ACC112 (cell line): ENCODE measurements around the gene HELT.
A peak's percentile ranks its signal among the peaks of the same experiment; 100 is the strongest.

ENCODE experiments used
- H2AFZ ChIP-seq: fragments of 200-600 bp; sonication (generic); one replicate; pipeline ENCODE4 v1.6.0; 2017; ENCODE audit warnings: antibody characterized with exemption, low read length; ENCODE audit not compliant: unreplicated experiment
- H3K27ac ChIP-seq: fragments of 200-600 bp; sonication (generic); 2 replicates; pipeline ENCODE4 v1.5.1; 2014; ENCODE audit warnings: low read depth, mild to moderate bottlenecking, antibody characterized with exemption, low read length, moderate library complexity
- H3K27me3 ChIP-seq: fragments of 200-600 bp; sonication (generic); 2 replicates; pipeline ENCODE4 v1.6.1; 2014; ENCODE audit warnings: mild to moderate bottlenecking, antibody characterized with exemption, low read length, moderate library complexity, mixed read lengths; ENCODE audit not compliant: insufficient read depth
- H3K36me3 ChIP-seq: fragments of 200-600 bp; sonication (generic); 2 replicates; pipeline ENCODE4 v1.6.1; 2016; ENCODE audit warnings: mild to moderate bottlenecking, antibody characterized with exemption, low read length, moderate library complexity, mixed read lengths; ENCODE audit not compliant: insufficient read depth
- H3K4me1 ChIP-seq: fragments of 200-600 bp; sonication (generic); one replicate; pipeline ENCODE4 v1.6.1; 2016; ENCODE audit warnings: low read length, mixed read lengths; ENCODE audit not compliant: insufficient read depth, unreplicated experiment, control insufficient read depth
- H3K4me3 ChIP-seq: fragments of 200-600 bp; sonication (generic); 2 replicates; pipeline ENCODE4 v1.5.1; 2014; ENCODE audit warnings: mild to moderate bottlenecking, low read depth, low read length
- H3K79me2 ChIP-seq: fragments of 200-600 bp; sonication (generic); one replicate; pipeline ENCODE4 v1.6.0; 2016; ENCODE audit warnings: low read length; ENCODE audit not compliant: control insufficient read depth, unreplicated experiment, insufficient read depth

HELT gene

DNA sequence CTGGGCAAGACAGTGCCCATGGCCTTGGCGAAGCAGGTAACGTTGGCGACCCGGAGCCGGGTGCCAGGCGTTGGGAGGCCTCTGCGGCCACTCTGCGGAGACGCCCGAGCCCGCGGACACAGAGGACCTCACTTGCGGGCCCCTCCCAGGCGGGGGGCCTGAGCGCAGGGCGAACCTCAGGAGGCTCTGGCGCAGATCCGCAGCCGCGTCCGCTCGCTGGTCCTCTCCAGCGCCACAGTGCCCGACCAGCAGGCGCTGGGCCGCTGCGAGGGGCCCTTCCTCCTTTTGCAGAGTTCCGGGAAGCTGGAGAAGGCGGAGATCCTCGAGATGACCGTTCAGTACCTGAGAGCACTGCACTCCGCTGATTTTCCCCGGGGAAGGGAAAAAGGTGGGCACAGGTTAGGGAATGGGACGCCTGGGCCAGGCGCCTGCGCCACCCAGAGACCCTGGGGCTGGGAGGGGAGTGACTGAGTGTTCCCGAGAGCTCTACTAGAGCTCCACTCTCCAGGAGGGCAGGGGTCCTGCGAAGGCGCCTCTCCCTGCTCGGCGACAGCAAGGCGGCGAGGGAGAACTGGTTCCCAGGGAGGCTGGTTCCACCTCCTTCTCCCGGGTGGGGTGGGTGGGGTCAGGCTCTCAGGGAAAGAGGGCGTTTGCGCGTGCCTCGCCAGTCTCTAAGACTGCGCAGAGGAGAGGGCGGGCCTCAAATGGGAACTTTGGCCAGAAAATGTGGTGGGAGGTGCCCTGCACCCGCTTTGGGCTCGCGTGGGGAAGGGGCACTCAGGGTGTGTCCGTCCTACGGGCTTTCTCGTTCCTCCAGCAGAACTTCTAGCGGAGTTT is 1.4 kb downstream of the HELT start:
- Histone ChIP-seq H3K27ac (no peak overlapping the region), H2AFZ (no peak overlapping the region), H3K27me3 (peaks cover 99% of the 10 kb centered on the region), H3K4me3 (peak overlapping the region; percentile 33), H3K79me2 (no peaks in the 10 kb centered on the region), H3K4me1 (no peaks in the 10 kb centered on the region), H3K36me3 (no peaks in the 10 kb centered on the region)

DNA sequence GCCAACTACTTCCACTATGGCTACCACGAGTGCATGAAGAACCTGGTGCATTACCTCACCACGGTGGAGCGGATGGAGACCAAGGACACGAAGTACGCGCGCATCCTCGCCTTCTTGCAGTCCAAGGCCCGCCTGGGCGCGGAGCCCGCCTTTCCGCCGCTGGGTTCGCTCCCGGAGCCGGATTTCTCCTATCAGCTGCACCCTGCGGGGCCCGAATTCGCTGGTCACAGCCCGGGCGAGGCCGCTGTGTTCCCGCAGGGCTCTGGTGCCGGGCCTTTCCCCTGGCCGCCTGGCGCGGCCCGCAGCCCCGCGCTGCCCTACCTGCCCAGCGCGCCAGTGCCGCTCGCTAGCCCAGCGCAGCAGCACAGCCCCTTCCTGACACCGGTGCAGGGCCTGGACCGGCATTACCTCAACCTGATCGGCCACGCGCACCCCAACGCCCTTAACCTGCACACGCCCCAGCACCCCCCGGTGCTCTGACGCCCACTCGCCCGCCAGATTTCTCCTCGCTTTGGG is 2.1 kb downstream of the HELT start:
- no peaks in the 10 kb centered on the region for H3K36me3 ChIP-seq
- peaks cover 99% of the 10 kb centered on the region for H3K27me3 ChIP-seq
- no peak overlapping the region for H3K27ac ChIP-seq
- H2AFZ ChIP-seq = no peak overlapping the region
- no peaks in the 10 kb centered on the region for H3K79me2 ChIP-seq
- peak overlapping the region; percentile 33; the same call in 1 of the 2 replicates for H3K4me3 ChIP-seq
- H3K4me1 ChIP-seq = no peaks in the 10 kb centered on the region

DNA sequence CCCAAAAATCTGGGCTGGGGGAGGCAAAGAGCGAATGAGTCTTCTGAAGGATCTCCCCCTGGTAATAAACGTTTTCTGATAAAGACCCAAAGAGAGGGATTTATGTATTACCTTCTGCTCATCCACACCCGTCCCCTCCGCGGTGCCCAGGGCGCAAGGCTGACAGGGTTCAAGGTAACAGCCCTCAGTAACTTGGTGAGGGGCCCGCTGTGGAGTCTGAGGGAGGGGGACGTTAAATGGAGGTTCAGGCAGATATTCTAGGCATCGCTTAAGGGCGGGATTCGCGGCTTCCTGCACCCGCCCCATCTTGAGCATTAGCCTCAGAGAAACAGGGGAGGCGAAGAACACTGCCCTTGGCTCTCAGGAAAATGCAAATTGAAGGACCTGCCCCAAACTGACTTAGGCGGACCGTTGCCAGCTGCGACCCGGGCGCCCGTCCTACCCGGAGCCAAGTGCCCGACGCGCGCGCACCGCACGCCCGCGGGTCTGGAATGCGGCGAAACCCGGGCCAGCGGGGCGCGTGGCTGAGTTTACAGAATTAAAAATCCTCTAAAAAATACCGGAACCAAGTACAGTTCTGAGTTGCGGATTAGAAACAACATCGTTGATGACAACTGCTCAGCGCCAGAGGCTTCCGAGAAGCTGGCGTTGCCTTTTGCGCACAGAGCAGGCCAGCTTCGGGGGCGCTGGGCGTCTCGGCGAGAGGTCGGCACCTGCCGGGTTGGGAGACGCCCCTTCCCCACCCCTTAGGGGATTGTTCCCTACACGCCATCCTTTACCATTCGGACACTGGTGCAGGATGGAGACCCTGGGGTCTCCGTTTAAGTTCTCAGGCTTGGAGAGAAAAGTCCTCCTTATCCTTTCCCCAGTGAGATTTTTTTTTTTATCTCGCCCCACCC is 2.8 kb downstream of the HELT start:
- Histone ChIP-seq H3K27me3 (peaks cover 96% of the 10 kb centered on the region), H2AFZ (no peak overlapping the region), H3K79me2 (no peaks in the 10 kb centered on the region), H3K4me1 (no peaks in the 10 kb centered on the region), H3K4me3 (no peak overlapping the region), H3K36me3 (no peaks in the 10 kb centered on the region), H3K27ac (no peak overlapping the region)

DNA sequence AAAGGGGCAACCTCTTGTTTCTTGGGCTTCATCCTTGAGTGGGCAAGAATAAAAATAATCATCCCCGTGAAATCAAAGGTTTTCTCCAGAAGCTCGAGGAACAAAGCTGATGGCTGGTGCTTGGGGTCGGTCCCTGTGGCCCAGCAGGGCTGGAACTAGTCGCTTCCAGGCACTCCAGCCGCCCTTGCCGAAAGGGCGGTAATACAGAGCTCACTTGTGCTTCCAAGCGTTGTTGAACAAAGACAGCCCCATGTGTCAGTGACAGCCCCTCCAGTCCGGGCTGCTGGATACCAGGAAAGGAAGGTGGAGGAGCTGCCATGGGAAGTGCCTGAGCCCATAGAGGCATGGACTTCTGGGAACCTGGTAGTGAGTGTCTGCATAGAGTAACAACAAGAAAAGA is 5.2 kb downstream of the HELT start:
- Histone ChIP-seq H3K27me3 (peaks cover 89% of the 10 kb centered on the region), H3K4me3 (no peak overlapping the region), H3K36me3 (no peaks in the 10 kb centered on the region), H2AFZ (no peak overlapping the region), H3K27ac (no peak overlapping the region), H3K79me2 (no peaks in the 10 kb centered on the region), H3K4me1 (no peaks in the 10 kb centered on the region)

DNA sequence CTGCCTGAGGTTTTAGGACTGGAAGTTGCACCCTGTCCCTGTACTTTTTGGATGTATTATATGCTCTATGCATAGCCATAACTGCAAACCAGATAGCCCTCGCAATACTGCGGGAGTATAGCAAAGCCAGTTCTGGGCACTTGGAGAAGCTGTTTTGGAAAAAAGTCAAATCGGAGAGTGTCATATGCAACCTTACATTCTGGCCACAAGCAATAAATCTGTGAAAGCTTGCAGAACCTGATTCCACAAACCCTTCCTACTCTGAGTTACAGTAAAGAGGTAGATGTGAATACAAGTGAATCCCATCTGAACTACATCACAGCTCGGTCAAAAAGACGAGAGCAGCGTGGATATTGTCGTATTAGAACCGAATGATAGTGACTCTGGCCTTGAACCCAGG is 10.3 kb downstream of the HELT start:
- Histone ChIP-seq H3K27ac (no peak overlapping the region), H3K79me2 (no peaks in the 10 kb centered on the region), H3K4me3 (no peak overlapping the region), H2AFZ (no peak overlapping the region), H3K27me3 (peaks cover 89% of the 10 kb centered on the region), H3K36me3 (no peaks in the 10 kb centered on the region), H3K4me1 (no peaks in the 10 kb centered on the region)

DNA sequence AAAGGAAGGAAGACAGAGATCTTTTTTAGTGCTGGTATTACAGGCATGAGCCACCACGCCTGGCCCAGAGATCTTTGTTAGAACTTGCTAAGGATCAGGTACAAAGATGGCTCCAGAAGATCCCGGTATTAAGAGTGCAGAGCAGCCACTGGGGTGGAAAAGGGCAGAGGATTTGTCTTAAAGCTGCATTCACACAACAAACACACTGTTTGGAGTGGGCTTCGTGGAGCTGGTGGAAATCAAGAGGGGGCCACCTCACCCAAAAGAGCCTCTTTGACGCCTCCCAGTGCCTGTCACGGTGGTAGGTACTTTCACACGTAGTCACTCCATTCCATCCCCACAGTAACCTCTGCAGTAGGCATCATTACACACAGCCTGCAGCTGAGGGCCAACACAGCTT is 13.3 kb downstream of the HELT start:
- Histone ChIP-seq H2AFZ (no peak overlapping the region), H3K27me3 (peaks cover 71% of the 10 kb centered on the region), H3K36me3 (no peaks in the 10 kb centered on the region), H3K27ac (no peak overlapping the region), H3K4me1 (no peaks in the 10 kb centered on the region), H3K79me2 (no peaks in the 10 kb centered on the region), H3K4me3 (no peak overlapping the region)

DNA sequence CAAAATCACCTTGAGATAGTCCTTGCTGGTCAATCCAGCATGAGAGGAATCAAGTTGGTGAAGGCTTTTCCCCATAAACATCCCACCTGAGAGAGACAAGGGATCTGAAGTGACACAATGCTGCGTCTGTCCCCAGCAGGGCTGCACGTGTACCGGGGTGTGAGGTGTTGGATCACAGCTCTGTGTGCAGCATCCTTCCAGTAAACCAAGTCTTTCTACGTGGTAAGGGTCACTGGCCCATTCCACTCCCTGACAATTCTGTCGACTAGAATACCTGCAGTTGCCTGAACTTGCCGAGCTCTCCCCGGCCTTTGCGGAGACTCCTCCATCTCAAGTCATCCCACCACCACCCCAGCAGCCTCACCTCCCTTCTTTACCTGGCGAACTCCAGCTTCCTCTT is 14.8 kb downstream of the HELT start:
- Histone ChIP-seq H3K27ac (no peak overlapping the region), H3K4me3 (no peak overlapping the region), H3K79me2 (no peaks in the 10 kb centered on the region), H3K36me3 (no peaks in the 10 kb centered on the region), H3K27me3 (peaks cover 61% of the 10 kb centered on the region), H2AFZ (no peak overlapping the region), H3K4me1 (no peaks in the 10 kb centered on the region)

DNA sequence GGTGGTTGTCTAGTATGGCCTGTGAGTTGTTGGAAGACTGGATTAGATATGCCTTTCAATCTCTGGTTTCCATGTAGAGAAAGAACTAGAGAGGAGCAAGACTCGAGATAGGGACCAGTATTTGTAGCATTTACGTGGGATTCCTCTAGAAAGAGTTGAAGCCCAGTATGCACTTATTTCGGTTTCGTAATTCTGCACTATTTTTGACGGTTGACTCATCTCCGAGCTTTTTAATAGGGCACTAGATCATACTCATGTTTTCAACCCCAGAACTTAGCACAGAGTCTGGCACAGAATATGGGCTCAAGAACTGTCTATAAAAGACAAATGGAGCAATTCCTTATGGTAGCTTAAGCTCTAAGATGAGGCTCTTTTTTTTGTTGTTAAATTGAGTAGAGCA is 15.7 kb downstream of the HELT start:
- Histone ChIP-seq H3K36me3 (no peaks in the 10 kb centered on the region), H3K4me3 (no peak overlapping the region), H3K27ac (no peak overlapping the region), H3K79me2 (no peaks in the 10 kb centered on the region), H2AFZ (no peak overlapping the region), H3K4me1 (no peaks in the 10 kb centered on the region), H3K27me3 (peaks cover 53% of the 10 kb centered on the region)

DNA sequence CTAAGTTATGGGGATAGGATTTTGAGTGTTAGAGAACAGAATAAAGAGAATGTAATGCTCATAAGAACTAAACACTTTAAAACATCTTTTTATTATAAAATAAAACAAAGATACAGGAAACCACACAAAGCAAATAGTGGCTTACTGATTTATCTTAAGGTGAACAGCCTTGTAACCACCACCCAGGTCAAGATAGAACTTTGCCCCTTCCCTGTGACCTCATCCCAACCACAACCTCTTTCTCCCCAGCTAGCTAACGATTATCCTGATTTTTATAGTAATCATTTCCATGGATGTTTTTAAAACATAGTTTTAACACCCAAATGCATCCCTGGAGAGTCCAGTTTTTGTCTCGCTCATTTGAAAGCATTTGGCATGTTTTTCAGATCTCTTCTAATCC is 17.0 kb downstream of the HELT start:
- Histone ChIP-seq H3K4me3 (no peak overlapping the region), H3K27me3 (peaks cover 40% of the 10 kb centered on the region), H3K27ac (no peak overlapping the region), H3K79me2 (no peaks in the 10 kb centered on the region), H2AFZ (no peak overlapping the region), H3K4me1 (no peaks in the 10 kb centered on the region), H3K36me3 (no peaks in the 10 kb centered on the region)

DNA sequence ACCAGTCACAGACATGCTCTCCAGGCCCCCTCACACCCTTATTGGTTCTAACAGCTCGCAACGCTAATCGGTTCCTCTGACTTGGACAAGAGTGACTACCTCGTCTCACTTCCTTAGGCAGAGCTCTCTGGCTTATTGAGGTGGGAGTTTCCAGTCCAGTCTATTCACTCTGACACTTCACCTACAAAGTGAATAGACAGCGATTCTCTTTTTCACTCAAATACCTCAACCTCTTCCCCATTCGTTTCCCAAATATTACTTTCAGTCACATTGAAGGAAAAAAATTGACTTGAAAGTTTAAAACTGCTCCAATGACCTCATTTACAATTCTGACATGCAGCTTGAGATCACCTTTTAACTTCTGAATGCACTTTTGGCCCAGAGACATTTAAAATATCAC is 17.7 kb downstream of the HELT start:
- Histone ChIP-seq H3K79me2 (no peaks in the 10 kb centered on the region), H3K36me3 (no peaks in the 10 kb centered on the region), H2AFZ (no peak overlapping the region), H3K27ac (no peak overlapping the region), H3K4me1 (no peaks in the 10 kb centered on the region), H3K4me3 (no peak overlapping the region), H3K27me3 (peaks cover 33% of the 10 kb centered on the region)
